ENCODE measurements around the gene CRAT.

CRAT gene

GRCh38 chr9:129118799-129119198 is 8.2 kb upstream of the CRAT start:
- TF ChIP-seq CTCF (IDR thresholded peaks at IDR 0.05; ENCODE audit: low read depth, low read length): no peak
- no peak overlapping the region for H3K4me3 ChIP-seq (ENCODE audit: low read depth, low read length)

GRCh38 chr9:129113645-129114304 is 3.2 kb upstream of the CRAT start:
- H3K4me3 ChIP-seq (ENCODE audit: low read depth, low read length): no peak overlapping the region
- TF ChIP-seq CTCF (IDR thresholded peaks at IDR 0.05; ENCODE audit: low read depth, low read length): no peak

DNA sequence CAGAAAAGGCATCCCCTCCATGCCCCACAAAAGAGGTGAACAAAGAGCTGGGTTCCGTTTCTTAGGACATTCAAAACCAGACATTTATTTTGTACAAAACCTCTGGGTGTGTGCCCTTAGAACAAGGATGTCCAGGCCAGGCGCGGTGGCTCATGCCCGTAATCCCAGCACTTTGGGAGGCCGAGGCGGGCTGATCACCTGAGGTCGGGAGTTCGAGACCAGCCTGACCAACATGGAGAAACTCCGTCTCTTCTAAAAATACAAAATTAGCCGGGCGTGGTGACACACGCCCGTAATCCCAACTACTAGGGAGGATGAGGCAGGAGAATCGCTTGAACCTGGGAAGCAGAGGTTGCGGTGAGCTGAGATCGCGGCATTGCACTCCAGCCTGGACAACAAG is 1.9 kb upstream of the CRAT start:
- H3K4me3 ChIP-seq (ENCODE audit: low read depth, low read length): peak overlapping the region; percentile 88

DNA sequence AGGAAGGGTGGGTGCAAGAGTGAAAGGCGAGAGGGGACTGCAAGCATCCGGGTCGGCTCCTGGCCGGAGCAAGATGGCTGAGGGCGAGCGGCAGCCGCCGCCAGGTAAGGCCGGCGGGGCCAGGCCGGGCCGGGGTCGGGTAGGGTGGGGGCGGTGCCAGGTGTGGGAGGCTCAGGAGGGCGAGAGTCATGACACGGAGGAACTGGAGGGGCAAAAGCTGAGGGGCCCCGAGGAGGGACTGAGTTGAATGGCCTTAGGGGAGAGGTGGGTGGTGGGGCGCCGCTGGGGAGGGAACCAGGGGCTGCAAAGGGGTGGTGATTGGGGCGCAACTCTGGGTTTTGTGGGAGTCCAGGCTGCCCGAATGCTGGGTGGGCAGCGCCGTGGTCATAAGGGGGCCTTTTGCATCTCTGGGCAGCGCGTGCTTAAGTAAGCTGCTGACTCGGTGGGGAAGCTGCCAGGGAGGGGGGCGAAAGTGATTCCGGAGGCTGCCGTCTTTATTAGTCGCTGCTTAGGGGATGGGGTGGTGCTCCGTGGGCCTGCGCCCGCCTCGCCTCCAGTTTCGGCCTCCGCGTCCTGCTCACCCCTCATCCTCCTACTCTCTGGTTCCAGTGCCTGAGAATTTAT is 1.0 kb upstream of the CRAT start:
- no peak for TF ChIP-seq CTCF (IDR thresholded peaks at IDR 0.05; ENCODE audit: low read depth, low read length)
- H3K4me3 ChIP-seq (ENCODE audit: low read depth, low read length): peak overlapping the region; percentile 88

- no peak for TF ChIP-seq CTCF (IDR thresholded peaks at IDR 0.05; ENCODE audit: low read depth, low read length)
- H3K4me3 ChIP-seq (ENCODE audit: low read depth, low read length): peak overlapping the region; percentile 88
Measured at GRCh38 chr9:129109952-129110739, 447 bp downstream of the CRAT start.

DNA sequence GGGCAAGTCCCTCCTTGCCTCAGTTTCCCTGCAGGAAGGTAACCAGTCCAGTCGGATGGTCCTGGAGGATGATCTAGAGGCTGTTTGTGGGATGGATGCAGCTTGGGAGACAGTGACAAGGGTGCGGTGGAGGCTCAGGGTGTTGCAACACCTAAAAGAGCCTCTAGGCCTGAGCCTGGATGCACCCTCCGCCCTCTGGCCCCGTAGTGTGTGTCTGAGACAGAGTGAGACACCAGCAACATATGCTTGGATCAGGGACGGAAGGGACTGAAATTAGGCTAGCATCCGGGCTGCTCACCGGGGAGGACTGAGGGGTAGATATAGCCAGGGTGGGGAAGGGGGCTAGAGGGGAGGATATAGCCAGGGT is 1.1 kb downstream of the CRAT start:
- peak overlapping the region; percentile 88 for H3K4me3 ChIP-seq (ENCODE audit: low read depth, low read length)
- no peak for TF ChIP-seq CTCF (IDR thresholded peaks at IDR 0.05; ENCODE audit: low read depth, low read length)

- H3K4me3 ChIP-seq (ENCODE audit: low read depth, low read length): no peak overlapping the region; the same call in 1 of the 2 replicates
- TF ChIP-seq CTCF (IDR thresholded peaks at IDR 0.05; ENCODE audit: low read depth, low read length): no peak
Measured at GRCh38 chr9:129108805-129109536, 1.6 kb downstream of the CRAT start.

Data from WI38 (cell line).